B cell (primary cell): Measurements from ENCODE around the gene C1QTNF6. TPM values are rescaled to one million over a fixed set of nuclear protein-coding genes. Genes with fewer than 3 reads are reported as not detected.

Experiments used
- ATAC-seq: fragments of 200-7000 bp; cut with Tn5 transposase; one replicate; pipeline ENCODE4 v1.10.0; 2021; ENCODE audit warnings: low read depth, mild to moderate bottlenecking, moderate number of reproducible peaks, moderate library complexity
- CTCF ChIA-PET: fragments of 350-600 bp; sonication (Branson Sonifier 250); formaldehyde crosslinking; loops from one replicate; lab custom pipeline; 2021; ENCODE audit warnings: antibody characterized with exemption, inconsistent platforms; lab: Charles Lee
- POLR2A ChIA-PET: fragments of 350-600 bp; sonication (Branson Sonifier 250); formaldehyde crosslinking; loops from one replicate; lab custom pipeline; 2021; ENCODE audit warnings: antibody characterized with exemption; lab: Charles Lee
- DNase-seq: peaks from one replicate; pipeline ENCODE4 v3.0.0; 2013
- H2AFZ ChIP-seq: 2 replicates; pipeline ENCODE4 v1.6.1; 2012; ENCODE audit warnings: mild to moderate bottlenecking, low read depth, low read length; ENCODE audit not compliant: insufficient read depth, poor library complexity, severe bottlenecking
- H3K27ac ChIP-seq, 2 donors: 1 replicate in 1 of 2; 2 replicates in 1 of 2; pipeline ENCODE4 v1.5.1; 2012 to 2013; ENCODE audit warnings: low read length in 2 of 2, mild to moderate bottlenecking in 2 of 2, moderate library complexity in 1 of 2
- H3K27me3 ChIP-seq, 4 experiments: fragments of 200-600 bp in 1 of 4; sonication (generic) in 1 of 4; replicated peaks in 1 of 4; 1 replicate in 2 of 4; 2 replicates in 2 of 4; pipeline versions ENCODE4 v1.6.1 to v1.7.0; 2013 to 2016; ENCODE audit warnings: low read length in 3 of 4, mild to moderate bottlenecking in 2 of 4, mixed read lengths in 1 of 4, moderate library complexity in 1 of 4; ENCODE audit not compliant: insufficient read depth in 4 of 4, control insufficient read depth in 3 of 4; ENCODE audit errors: control extremely low read depth in 1 of 4
- H3K36me3 ChIP-seq, 2 experiments: replicated peaks in 1 of 2; 1 replicate in 1 of 2; 2 replicates in 1 of 2; pipeline versions ENCODE4 v1.6.1 to v1.7.1; 2013; ENCODE audit warnings: low read length in 1 of 2; ENCODE audit not compliant: insufficient read depth in 2 of 2, control insufficient read depth in 1 of 2; ENCODE audit errors: control extremely low read depth in 1 of 2, extremely low read depth in 1 of 2
- H3K4me1 ChIP-seq, 2 donors: fragments of 200-600 bp in 1 of 2; sonication (generic) in 1 of 2; 1 replicate in 1 of 2; 2 replicates in 1 of 2; pipeline versions ENCODE4 v1.5.1 to v1.6.1; 2013 to 2017; ENCODE audit warnings: low read length in 2 of 2; ENCODE audit not compliant: control insufficient read depth in 2 of 2, insufficient read depth in 2 of 2
- H3K4me2 ChIP-seq: replicated peaks from 2 replicates; pipeline ENCODE3; 2012; ENCODE audit warnings: mild to moderate bottlenecking, low read depth, low read length; ENCODE audit not compliant: poor library complexity, severe bottlenecking
- H3K4me3 ChIP-seq, 5 experiments: fragments of 200-600 bp in 1 of 5; sonication (generic) in 1 of 5; 1 replicate in 3 of 5; 2 replicates in 2 of 5; pipeline versions ENCODE4 v1.5.1 to v1.7.0; 2011 to 2016; ENCODE audit warnings: low read length in 4 of 5, mild to moderate bottlenecking in 4 of 5, low read depth in 2 of 5, control low read depth in 1 of 5, moderate library complexity in 1 of 5; ENCODE audit not compliant: insufficient read depth in 1 of 5; ENCODE audit errors: control extremely low read depth in 1 of 5, extremely low read depth in 1 of 5
- H3K79me2 ChIP-seq: fragments of 200-600 bp; sonication (generic); one replicate; pipeline ENCODE4 v1.6.0; 2016; ENCODE audit warnings: low read length; ENCODE audit not compliant: control insufficient read depth, insufficient read depth
- H3K9ac ChIP-seq: fragments of 200-600 bp; sonication (generic); 2 replicates; pipeline ENCODE4 v1.6.1; 2017; ENCODE audit warnings: mild to moderate bottlenecking, low read length, moderate library complexity
- H3K9me3 ChIP-seq, 3 donors: one replicate each; pipeline versions ENCODE4 v1.6.1 to v1.7.1; 2013; ENCODE audit warnings: low read length in 2 of 3; ENCODE audit not compliant: control insufficient read depth in 2 of 3, insufficient read depth in 1 of 3; ENCODE audit errors: control extremely low read depth in 1 of 3
- H4K20me1 ChIP-seq: 2 replicates; pipeline ENCODE4 v1.6.0; 2012; ENCODE audit warnings: mild to moderate bottlenecking, low read length; ENCODE audit not compliant: insufficient read depth, control insufficient read depth, poor library complexity, severe bottlenecking
- H3K27ac Mint-ChIP-seq: one replicate; pipeline ENCODE4 v1.8.0; 2021; ENCODE audit warnings: mixed read lengths
- H3K27me3 Mint-ChIP-seq: one replicate; pipeline ENCODE4 v1.8.0; 2021; ENCODE audit warnings: mixed read lengths
- H3K4me1 Mint-ChIP-seq: one replicate; pipeline ENCODE4 v1.8.0; 2021; ENCODE audit warnings: mixed read lengths
- H3K4me3 Mint-ChIP-seq: one replicate; pipeline ENCODE4 v1.8.0; 2021; ENCODE audit warnings: mixed read lengths
- H3K9me3 Mint-ChIP-seq: one replicate; pipeline ENCODE4 v1.8.0; 2022; ENCODE audit warnings: mixed read lengths; ENCODE audit not compliant: insufficient read depth
- CTCF ChIP-seq: fragments of 200-600 bp; IDR thresholded peaks from one replicate; pipeline ENCODE4 v1.8.0; 2022; ENCODE audit warnings: antibody characterized with exemption, mild to moderate bottlenecking
- EZH2 ChIP-seq: IDR thresholded peaks from 2 replicates; pipeline ENCODE4 v1.6.1; 2012; ENCODE audit warnings: borderline replicate concordance, low read depth, mild to moderate bottlenecking, moderate library complexity, low read length; ENCODE audit not compliant: insufficient read depth, poor library complexity, severe bottlenecking
- WGBS: methylation state at CpG from one replicate; pipeline ENCODE4 v1.1.5; 2013; ENCODE audit warnings: missing lambda C conversion rate; ENCODE audit not compliant: insufficient coverage; 5-methylcytosine and 5-hydroxymethylcytosine counted together
- intact Hi-C: fragments of 100-400 bp; cut with micrococcal nuclease; formaldehyde crosslinking; loops from one replicate; pipeline ENCODE4 v1.10.0; 2022
- polyA plus RNA-seq: library from polyadenylated mRNA; depleted of rRNA; stranded (reverse); fragments of >200 nt; gene quantifications from 2 replicates; pipeline ENCODE4 v1.2.3, GENCODE V29; 2012
- total RNA-seq, 2 donors: library from RNA; stranded (reverse); fragments of 120-200 nt in 1 of 2; gene quantifications; 1 replicate in 1 of 2; 2 replicates in 1 of 2; pipeline versions ENCODE4 v1.2.3 to v1.2.4, GENCODE V29; 2013 to 2022

The C1QTNF6 gene
- total and polyA plus RNA-seq, 2 donors (not counting 1 experiment from before 2014, with no cell fraction given), result 18.5 to 33.9 TPM

- ChIA-PET CTCF (interaction anchor here (0.8 to 11.7 kb wide), 6 partner anchors 12 to 66 kb away, joined by 3 to 129 read pairs (median 16); partner anchors contain the start of genes CYTH4 and RAC2), POLR2A (interaction anchor here (0.6 kb wide), 1 partner anchor 267 kb away, joined by 3 read pairs; no protein-coding TSS in a partner anchor)
- Mint-ChIP-seq H3K27me3 (no peaks in the 10 kb centered on the region), H3K4me3 (no peak overlapping the region), H3K27ac (no peak overlapping the region), H3K9me3 (no peaks in the 10 kb centered on the region), H3K4me1 (peaks cover 40% of the 10 kb centered on the region)
- H3K79me2 ChIP-seq, result peaks cover 18% of the 10 kb centered on the region
- no peak overlapping the region for H3K9ac ChIP-seq
- H3K4me3 ChIP-seq, result no peak overlapping the region
- DNase-seq, result no peak
- TF ChIP-seq EZH2, result no peak
- TF ChIP-seq CTCF, result no peak
- H3K4me2 ChIP-seq, result no peak overlapping the region
- H3K4me1 ChIP-seq, result peaks cover 35 to 44% of the 10 kb centered on the region in 2 donors
- no peak overlapping the region for H3K27ac ChIP-seq
- no peaks in the 10 kb centered on the region for H3K9me3 ChIP-seq
- H3K36me3 ChIP-seq, result no peaks in the 10 kb centered on the region
- ATAC-seq, result no peak
- intact Hi-C loops, result no loop called here
- no peak overlapping the region for H2AFZ ChIP-seq
- H3K27me3 ChIP-seq, result no peaks in the 10 kb centered on the region
- no CpG with 5 or more reads among the region's 9 CpGs for WGBS
- H4K20me1 ChIP-seq, result no peaks in the 10 kb centered on the region
Measured at GRCh38 chr22:37215890-37216289, 27.8 kb upstream of the C1QTNF6 start.

- Histone ChIP-seq H3K4me3 (no peak overlapping the region), H4K20me1 (no peaks in the 10 kb centered on the region), H3K27me3 (no peaks in the 10 kb centered on the region), H3K9ac (no peak overlapping the region), H3K36me3 (no peaks in the 10 kb centered on the region), H3K27ac (no peak overlapping the region), H3K9me3 (no peaks in the 10 kb centered on the region), H3K79me2 (peaks cover 12% of the 10 kb centered on the region), H2AFZ (no peak overlapping the region), H3K4me2 (no peak overlapping the region), H3K4me1 (peaks cover 24 to 32% of the 10 kb centered on the region in 2 donors)
- TF ChIP-seq EZH2 (no peak), CTCF (no peak)
- WGBS, result 98% methylated on average over 10 of the region's 13 CpGs
- ATAC-seq (no peak), DNase-seq (no peak)
- Mint-ChIP-seq H3K4me1 (peaks cover 29% of the 10 kb centered on the region), H3K27ac (peak overlapping the region; percentile 37), H3K27me3 (no peaks in the 10 kb centered on the region), H3K9me3 (no peaks in the 10 kb centered on the region), H3K4me3 (no peak overlapping the region)
- intact Hi-C loops, result no loop called here
- ChIA-PET CTCF (interaction anchor here (3.0 kb wide), 1 partner anchor 45 kb away, joined by 28 read pairs; no protein-coding TSS in a partner anchor), POLR2A (no interaction called here)
Measured at GRCh38 chr22:37214731-37215030, 26.6 kb upstream of the C1QTNF6 start.
